Measurements from ENCODE around the gene ORC1.

The ORC1 gene

DNA sequence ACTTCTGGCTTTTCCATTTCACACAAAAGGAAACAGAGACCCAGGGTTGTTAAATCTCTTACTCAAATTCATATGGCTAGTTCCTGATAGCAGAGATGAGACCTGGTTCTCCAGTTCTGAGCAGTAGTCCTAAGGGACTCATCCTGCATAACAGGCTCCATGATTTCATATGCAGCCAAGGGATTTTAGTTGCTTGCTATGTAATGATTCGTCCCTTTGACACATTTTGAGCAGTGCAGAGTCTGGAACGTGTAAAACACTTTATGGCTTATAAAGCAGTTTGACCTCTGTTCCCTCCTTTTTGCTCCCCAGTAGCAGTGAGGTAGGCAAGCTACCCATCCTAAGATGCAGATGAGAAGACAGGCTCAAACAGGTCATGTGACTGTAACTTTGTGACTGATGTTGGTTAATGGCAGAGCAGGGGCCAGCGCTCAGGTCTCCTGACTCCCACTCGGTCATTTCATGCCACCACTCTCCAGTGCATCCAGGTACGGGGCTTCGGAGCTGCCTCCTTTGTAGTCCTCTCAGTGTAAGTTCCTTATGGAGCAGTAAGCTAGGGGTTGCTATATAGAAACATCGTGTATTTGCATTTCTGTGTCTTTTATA is 62.5 kb downstream of the ORC1 start:
- no peak for DNase-seq

GRCh38 chr1:52337439-52337838 is 66.8 kb downstream of the ORC1 start:
- DNase-seq = no peak

DNA sequence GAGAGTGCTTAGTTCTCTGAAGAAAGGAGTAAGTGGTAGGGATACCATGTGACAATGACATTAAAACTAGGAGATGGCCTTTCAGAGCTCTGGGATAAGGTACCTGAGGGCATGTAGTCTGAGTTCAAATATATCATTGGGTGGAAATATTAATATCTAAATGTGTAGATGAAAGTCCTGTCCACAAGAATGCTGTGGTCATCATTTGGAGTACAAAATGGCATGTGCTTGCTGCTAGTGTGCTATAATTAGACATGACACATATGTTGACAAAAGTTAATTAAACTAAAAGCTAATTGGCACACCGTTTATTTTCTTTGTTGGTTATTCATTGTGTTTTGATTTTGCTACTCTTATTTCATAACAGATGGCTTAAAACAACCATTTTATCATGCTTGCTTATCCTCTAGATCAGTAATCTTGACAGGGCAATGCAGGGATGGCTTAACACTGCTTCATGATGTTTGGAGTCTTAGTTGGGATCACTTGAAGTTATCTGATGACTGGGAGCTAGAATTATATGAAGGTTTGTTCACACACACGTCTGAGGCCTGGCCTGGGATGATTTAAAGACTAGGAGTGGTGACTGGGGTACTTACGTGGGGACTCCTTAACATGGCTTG is 69.2 kb downstream of the ORC1 start:
- peak; percentile 14 for DNase-seq

DNA sequence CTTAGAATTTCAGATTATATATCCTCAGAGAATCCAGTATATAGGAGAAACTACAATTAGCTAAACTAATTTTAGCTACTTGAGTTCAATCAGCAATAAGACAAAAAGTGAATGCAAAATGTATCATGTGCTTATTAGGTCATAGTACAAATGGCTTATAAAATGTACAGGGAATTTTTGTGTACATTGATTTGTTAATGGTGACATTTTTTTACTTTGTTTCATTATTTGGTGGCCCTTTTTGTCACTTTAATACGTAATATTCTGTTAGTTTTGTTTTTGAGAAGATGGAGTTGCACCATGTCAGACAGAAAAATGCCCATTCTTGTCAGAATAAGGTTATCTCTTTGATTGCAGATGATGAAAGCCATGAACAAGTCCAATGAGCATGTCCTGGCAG is 71.8 kb downstream of the ORC1 start:
- no peak for DNase-seq

GRCh38 chr1:52328615-52329014 is 75.6 kb downstream of the ORC1 start:
- no peak for DNase-seq

DNA sequence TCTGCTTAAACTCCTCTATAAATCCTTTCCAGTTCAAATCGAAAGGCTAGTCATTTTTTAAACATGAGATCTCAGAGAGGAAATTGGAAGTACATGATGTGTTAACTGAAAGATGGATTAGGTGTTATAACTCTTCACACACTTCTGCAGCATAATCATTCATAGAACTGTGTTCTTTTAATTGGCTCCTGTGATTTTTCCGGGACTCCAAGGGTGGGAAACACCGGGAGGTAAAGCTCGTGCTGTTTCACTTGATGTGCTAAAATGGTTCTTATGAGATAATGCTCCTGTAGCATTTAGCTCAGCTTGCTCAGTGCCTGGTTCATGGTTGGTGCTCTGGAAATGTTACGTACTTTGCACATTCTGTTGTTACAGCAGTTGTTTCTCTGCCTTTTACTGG is 78.4 kb downstream of the ORC1 start:
- DNase-seq = no peak

DNA sequence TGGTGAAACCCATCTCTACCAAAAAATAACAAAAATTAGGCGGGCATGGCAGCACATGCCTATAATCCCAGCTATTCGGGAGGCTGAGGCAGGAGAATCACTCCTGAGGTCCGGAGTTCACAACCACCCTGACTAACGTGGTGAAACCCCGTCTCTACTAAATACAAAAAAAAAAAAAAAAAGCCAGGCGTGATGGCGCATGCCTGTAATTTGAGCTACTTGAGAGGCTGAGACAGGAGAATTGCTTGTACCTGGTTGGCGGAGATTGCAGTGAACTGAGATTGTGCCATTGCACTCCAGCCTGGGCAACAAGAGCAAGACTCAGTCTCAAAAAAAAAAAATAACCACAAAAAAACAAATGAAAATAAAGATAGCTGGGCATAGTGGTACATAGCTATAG is 80.5 kb downstream of the ORC1 start:
- DNase-seq = peak; percentile 90

Data from NCI-H2171 treated with DMSO at 0.1 percent for 48 hours (cell line).